Kidney (tissue), 14 donors: ENCODE data around the gene SLC25A48. TPM values are rescaled to one million over a fixed set of nuclear protein-coding genes. Genes with fewer than 3 reads are reported as not detected.

ENCODE experiments used
- DNase-seq, 5 donors: peaks; one replicate each; pipeline ENCODE4 v3.0.0-alpha.2; 2013 to 2020
- FAIRE-seq: peaks from 2 replicates; lab custom pipeline; 2012; peaks lifted over from hg19 to GRCh38; lab: Jason Lieb, UNC
- H3K27ac ChIP-seq, 2 donors: one replicate each; pipeline ENCODE4 v1.7.0; 2013; ENCODE audit warnings: low read depth in 2 of 2, low read length in 2 of 2, inconsistent platforms in 1 of 2
- H3K27me3 ChIP-seq: one replicate; pipeline ENCODE4 v1.7.1; 2013; ENCODE audit warnings: low read length, inconsistent platforms; ENCODE audit not compliant: control insufficient read depth, insufficient read depth
- H3K36me3 ChIP-seq, 3 donors: one replicate each; pipeline versions ENCODE4 v1.7.0 to v1.7.1; 2013; ENCODE audit warnings: low read length in 3 of 3, control low read depth in 1 of 3, inconsistent platforms in 1 of 3; ENCODE audit not compliant: insufficient read depth in 3 of 3, control insufficient read depth in 2 of 3
- H3K4me1 ChIP-seq, 3 donors: one replicate each; pipeline versions ENCODE4 v1.7.0 to v1.7.1; 2013; ENCODE audit warnings: low read length in 3 of 3, inconsistent platforms in 1 of 3, low read depth in 1 of 3; ENCODE audit not compliant: control insufficient read depth in 2 of 3, insufficient read depth in 2 of 3
- H3K4me3 ChIP-seq, 3 donors: one replicate each; pipeline versions ENCODE4 v1.7.0 to v1.8.1; 2013; ENCODE audit warnings: low read length in 3 of 3, control low read depth in 1 of 3, inconsistent platforms in 1 of 3
- H3K9ac ChIP-seq, 3 donors: one replicate each; pipeline versions ENCODE4 v1.7.0 to v1.7.1; 2013; ENCODE audit warnings: low read length in 3 of 3, control low read depth in 1 of 3, inconsistent platforms in 1 of 3
- H3K9me3 ChIP-seq, 3 donors: one replicate each; pipeline versions ENCODE4 v1.7.0 to v1.7.1; 2013; ENCODE audit warnings: low read length in 3 of 3, control low read depth in 1 of 3, inconsistent platforms in 1 of 3; ENCODE audit not compliant: control insufficient read depth in 2 of 3, insufficient read depth in 1 of 3
- intact Hi-C: fragments of 100-400 bp; cut with DNase I; formaldehyde crosslinking; loops from one replicate; pipeline ENCODE4 v1.11.1; 2022
- polyA plus RNA-seq: library from polyadenylated mRNA; stranded (reverse); fragments of 350-450 nt; fragmentation: Illumina TruSeq; extraction: RNeasy Lipid Tissue Mini Kit (QIAGEN cat#74804); gene quantifications from one replicate; pipeline ENCODE4 v1.2.3, GENCODE V29; 2014; ENCODE audit warnings: low read depth, low replicate concordance; ENCODE audit not compliant: insufficient read depth
- total RNA-seq: library from RNA; stranded (reverse); fragmentation: NEBNext Ultra II Directional; extraction: Animal tissue kit (Norgen Biotek cat#: 25700); gene quantifications from one replicate; pipeline ENCODE4 v1.2.1, GENCODE V29; 2021
- TF ChIP-seq, protein P1 (sequence below): IDR thresholded peaks from 3 replicates; pipeline ENCODE4 v1.5.1; 2012; ENCODE audit warnings: mild to moderate bottlenecking, moderate library complexity, borderline replicate concordance; ENCODE audit not compliant: insufficient read depth; ENCODE audit errors: extremely low read depth
- donor health status: control.
- donor health status: control.
- donor health status: control.
- donor health status: control.
- donor health status: control.
- donor health status: DM: yes; HTN: yes; CAD: no.
- donor health status: Normal renal cell carcinoma (clear cell type).

SLC25A48 gene
- total and polyA plus RNA-seq, 2 donors from 2014 or later, result 1.7 to 10.4 TPM

DNA sequence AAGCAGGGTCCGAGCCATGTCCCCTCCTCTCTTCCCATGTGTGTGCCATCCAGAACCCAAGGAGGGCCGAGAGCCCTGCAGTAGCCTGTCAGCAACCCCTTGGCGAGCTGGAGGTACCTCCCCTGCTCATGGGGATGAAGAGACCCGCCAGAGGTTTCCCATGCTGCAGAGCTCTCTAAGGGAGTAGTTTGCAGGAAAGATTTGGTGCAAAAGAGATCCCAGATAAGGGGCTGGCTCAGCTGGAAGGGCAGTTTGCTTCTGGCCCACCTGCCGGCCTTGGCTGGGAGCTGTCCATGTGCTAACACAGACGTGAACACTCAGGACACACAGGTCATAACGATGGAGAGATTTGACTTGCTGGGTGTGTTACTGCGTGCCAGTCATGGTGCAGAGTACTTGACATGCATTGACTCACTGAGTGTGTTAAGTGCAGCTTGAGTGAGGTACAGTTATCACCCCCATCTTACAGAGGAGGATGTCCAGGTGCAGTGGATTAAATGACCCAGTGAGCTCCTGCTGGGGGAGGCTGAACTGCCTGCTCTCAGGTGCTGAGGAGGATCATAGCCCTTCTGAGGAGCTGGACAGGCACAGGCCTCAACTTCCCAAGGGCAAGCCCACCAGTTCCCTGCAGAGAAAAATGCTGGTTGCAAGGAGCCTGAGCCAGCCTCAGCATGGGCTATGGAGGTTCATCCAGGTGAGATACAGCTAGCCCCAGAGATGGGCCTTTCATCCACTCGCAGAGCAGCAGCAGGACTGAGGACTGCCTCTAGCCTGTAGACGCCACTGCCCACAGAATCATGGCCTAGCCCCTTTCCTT is 6.3 kb upstream of the SLC25A48 start:
- Histone ChIP-seq H3K9me3 (no peaks in the 10 kb centered on the region), H3K4me1 (no peaks in the 10 kb centered on the region), H3K27me3 (no peaks in the 10 kb centered on the region), H3K4me3 (no peak overlapping the region), H3K36me3 (no peaks in the 10 kb centered on the region), H3K27ac (no peak overlapping the region), H3K9ac (no peak overlapping the region)
- intact Hi-C loops, result loop anchor here (10.0 kb wide), 1 partner anchor 273 kb away; no protein-coding TSS in a partner anchor
- TF ChIP-seq, protein P1, sequence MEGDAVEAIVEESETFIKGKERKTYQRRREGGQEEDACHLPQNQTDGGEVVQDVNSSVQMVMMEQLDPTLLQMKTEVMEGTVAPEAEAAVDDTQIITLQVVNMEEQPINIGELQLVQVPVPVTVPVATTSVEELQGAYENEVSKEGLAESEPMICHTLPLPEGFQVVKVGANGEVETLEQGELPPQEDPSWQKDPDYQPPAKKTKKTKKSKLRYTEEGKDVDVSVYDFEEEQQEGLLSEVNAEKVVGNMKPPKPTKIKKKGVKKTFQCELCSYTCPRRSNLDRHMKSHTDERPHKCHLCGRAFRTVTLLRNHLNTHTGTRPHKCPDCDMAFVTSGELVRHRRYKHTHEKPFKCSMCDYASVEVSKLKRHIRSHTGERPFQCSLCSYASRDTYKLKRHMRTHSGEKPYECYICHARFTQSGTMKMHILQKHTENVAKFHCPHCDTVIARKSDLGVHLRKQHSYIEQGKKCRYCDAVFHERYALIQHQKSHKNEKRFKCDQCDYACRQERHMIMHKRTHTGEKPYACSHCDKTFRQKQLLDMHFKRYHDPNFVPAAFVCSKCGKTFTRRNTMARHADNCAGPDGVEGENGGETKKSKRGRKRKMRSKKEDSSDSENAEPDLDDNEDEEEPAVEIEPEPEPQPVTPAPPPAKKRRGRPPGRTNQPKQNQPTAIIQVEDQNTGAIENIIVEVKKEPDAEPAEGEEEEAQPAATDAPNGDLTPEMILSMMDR, result no peak
- DNase-seq, result peak in 2 of 5 donors; percentile 10 to 12
- no peak for FAIRE-seq

DNA sequence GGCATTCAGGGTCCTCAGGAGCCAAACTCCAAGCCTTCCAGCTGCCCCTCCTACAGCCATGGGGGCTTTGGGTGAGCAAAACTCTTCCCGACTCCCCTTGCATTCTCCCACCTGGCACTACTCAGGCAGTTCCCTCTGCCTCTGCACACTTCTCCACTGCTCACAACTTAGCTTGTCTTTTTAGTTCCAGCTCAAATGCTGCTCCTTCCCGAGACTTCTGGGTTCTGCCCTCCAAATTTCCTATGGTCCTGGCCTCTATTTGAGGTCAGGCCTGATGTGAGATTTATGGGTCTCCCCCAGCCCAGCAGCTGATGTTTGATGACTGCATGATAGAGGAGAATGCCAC is 5.7 kb upstream of the SLC25A48 start:
- Histone ChIP-seq H3K9me3 (no peaks in the 10 kb centered on the region), H3K27me3 (no peaks in the 10 kb centered on the region), H3K9ac (no peak overlapping the region), H3K36me3 (no peaks in the 10 kb centered on the region), H3K4me3 (no peak overlapping the region), H3K27ac (no peak overlapping the region), H3K4me1 (no peaks in the 10 kb centered on the region)
- DNase-seq, result no peak
- no peak for FAIRE-seq
- intact Hi-C loops, result loop anchor here (10.0 kb wide), 1 partner anchor 274 kb away; no protein-coding TSS in a partner anchor
- TF ChIP-seq, protein P1, result no peak

DNA sequence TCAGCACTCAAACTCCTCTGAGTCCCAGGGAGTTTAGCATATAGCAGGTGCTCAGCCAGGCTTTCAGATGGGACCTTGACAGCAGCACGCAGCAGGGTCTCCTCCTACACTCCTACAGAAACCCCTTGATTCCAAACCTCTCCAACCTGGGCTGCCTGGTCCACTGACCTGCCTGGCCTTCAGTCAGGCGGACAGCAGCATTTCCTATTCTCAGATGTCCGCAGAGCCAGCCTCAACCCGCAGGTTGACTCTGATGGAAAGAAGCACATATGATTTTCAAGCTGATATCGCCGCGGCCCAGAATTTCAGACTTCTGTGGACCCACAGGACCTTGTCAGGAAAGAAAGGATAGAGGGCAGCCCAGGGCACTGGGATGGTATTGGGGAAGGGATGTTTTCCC is 5.3 kb upstream of the SLC25A48 start:
- Histone ChIP-seq H3K9me3 (no peaks in the 10 kb centered on the region), H3K27me3 (no peaks in the 10 kb centered on the region), H3K9ac (no peak overlapping the region), H3K36me3 (no peaks in the 10 kb centered on the region), H3K27ac (no peak overlapping the region), H3K4me3 (no peak overlapping the region), H3K4me1 (peaks cover 0 to 3% (median 2%) of the 10 kb centered on the region in 3 donors)
- no peak for FAIRE-seq
- intact Hi-C loops, result loop anchor here (10.0 kb wide), 1 partner anchor 274 kb away; no protein-coding TSS in a partner anchor
- no peak for DNase-seq
- TF ChIP-seq, protein P1, result no peak
